ENCODE data around the gene BCAP31. TPM values are rescaled to one million over a fixed set of nuclear protein-coding genes. Genes with fewer than 3 reads are reported as not detected.

Gene BCAP31
- total RNA-seq, 4 donors from 2014 or later: 99.0 to 126 (median 114) TPM

DNA sequence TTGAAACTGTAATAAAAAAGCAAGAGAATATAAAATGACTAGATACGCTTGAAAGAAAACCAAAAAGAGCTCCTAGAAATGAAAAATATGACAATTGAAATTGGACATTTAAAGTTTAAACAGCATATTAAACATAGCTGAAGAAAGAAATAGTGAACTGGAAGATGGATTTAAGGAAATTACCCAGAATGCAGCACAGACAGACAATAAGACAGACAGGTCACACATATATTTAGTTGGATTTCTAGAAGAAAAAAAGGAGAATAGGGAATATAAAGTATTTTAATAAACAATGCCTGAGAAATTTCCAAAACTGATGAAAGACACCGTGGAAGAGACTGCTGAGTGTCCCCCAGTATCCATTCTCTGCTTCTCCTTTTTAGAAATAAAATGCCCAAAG is 70.6 kb downstream of the BCAP31 start:
- H3K4me1 ChIP-seq: no peaks in the 10 kb centered on the region
- no peak overlapping the region for H3K4me3 ChIP-seq
- no peaks in the 10 kb centered on the region for H3K36me3 ChIP-seq
- no peak for DNase-seq (ENCODE audit: low spot score in 2 of 2)
- H3K9me3 ChIP-seq: no peaks in the 10 kb centered on the region
- H3K27ac ChIP-seq: no peak overlapping the region
- TF ChIP-seq EP300 (IDR thresholded peaks at IDR 0.05) (no peak), POLR2A (IDR thresholded peaks at IDR 0.05) (no peak)
- TF ChIP-seq, protein P1, sequence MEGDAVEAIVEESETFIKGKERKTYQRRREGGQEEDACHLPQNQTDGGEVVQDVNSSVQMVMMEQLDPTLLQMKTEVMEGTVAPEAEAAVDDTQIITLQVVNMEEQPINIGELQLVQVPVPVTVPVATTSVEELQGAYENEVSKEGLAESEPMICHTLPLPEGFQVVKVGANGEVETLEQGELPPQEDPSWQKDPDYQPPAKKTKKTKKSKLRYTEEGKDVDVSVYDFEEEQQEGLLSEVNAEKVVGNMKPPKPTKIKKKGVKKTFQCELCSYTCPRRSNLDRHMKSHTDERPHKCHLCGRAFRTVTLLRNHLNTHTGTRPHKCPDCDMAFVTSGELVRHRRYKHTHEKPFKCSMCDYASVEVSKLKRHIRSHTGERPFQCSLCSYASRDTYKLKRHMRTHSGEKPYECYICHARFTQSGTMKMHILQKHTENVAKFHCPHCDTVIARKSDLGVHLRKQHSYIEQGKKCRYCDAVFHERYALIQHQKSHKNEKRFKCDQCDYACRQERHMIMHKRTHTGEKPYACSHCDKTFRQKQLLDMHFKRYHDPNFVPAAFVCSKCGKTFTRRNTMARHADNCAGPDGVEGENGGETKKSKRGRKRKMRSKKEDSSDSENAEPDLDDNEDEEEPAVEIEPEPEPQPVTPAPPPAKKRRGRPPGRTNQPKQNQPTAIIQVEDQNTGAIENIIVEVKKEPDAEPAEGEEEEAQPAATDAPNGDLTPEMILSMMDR (IDR thresholded peaks at IDR 0.05): no peak
- WGBS, 2 donors: 86 to 87% methylated on average over 2 of the region's 2 CpGs
- H3K27me3 ChIP-seq: peaks cover 0 to 20% of the 10 kb centered on the region in 2 donors

DNA sequence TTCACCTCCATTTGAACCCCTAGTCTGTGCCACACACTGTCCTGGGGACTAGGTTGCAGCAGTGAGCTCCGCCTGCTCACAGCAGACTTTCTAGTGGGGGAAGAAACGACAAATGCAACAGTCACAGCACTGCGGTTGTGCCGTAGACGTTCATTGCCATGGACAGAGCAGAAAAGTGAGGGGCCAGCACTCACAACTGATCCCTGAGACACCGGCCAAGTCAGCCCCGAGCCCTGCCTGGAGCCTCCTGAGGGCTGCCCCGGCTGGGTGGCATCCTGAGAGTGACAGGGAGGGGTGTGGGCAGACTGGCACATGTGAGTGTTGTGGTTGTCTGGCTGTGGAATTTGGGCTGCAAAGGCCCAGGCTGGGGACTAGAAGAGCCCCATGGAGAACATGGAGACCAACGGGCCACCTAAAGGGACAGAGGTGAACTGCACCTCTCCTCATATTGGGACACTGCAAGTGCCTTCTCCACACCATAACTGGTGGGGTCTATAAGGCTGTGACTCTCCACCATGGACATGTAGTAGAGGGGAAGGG is 72.6 kb downstream of the BCAP31 start:
- no peak overlapping the region for H3K4me3 ChIP-seq
- no peak for DNase-seq (ENCODE audit: low spot score in 2 of 2)
- no peaks in the 10 kb centered on the region for H3K9me3 ChIP-seq
- TF ChIP-seq POLR2A (IDR thresholded peaks at IDR 0.05) (no peak), EP300 (IDR thresholded peaks at IDR 0.05) (no peak)
- TF ChIP-seq, protein P1 (IDR thresholded peaks at IDR 0.05): no peak
- H3K4me1 ChIP-seq: peaks cover 0 to 13% (median 0%) of the 10 kb centered on the region in 4 donors
- H3K27ac ChIP-seq: no peak overlapping the region
- no peaks in the 10 kb centered on the region for H3K36me3 ChIP-seq
- H3K27me3 ChIP-seq: peaks cover 0 to 33% of the 10 kb centered on the region in 2 donors
- 81 to 100% methylated on average over 1 to 7 of the region's 9 CpGs for WGBS, 2 donors

- H3K9me3 ChIP-seq: no peaks in the 10 kb centered on the region
- TF ChIP-seq POLR2A (IDR thresholded peaks at IDR 0.05) (no peak), EP300 (IDR thresholded peaks at IDR 0.05) (no peak)
- TF ChIP-seq, protein P1 (IDR thresholded peaks at IDR 0.05): no peak
- no peak for DNase-seq (ENCODE audit: low spot score in 2 of 2)
- H3K4me1 ChIP-seq: peaks cover 0 to 13% (median 0%) of the 10 kb centered on the region in 4 donors
- WGBS, 2 donors: 58 to 72% methylated on average over 9 to 13 of the region's 13 CpGs
- peaks cover 0 to 39% of the 10 kb centered on the region in 2 donors for H3K27me3 ChIP-seq
- no peaks in the 10 kb centered on the region for H3K36me3 ChIP-seq
- no peak overlapping the region for H3K27ac ChIP-seq
- H3K4me3 ChIP-seq: no peak overlapping the region
Observed at GRCh38 chrX:153650959-153651358, 73.2 kb downstream of the BCAP31 start.

Small RNAs within 50 kb of the gene (small RNA-seq; reads per million reads assigned to genes)
- gene RN7SL687P: not detected

Other genes starting within 250 kb of the BCAP31 start
- 100 to 1,000 TPM in 1 of 4 donors, 10 to 100 TPM in 3; 25.6 to 103 (median 59.0) TPM for gene BGN, start 229.4 kb downstream of the BCAP31 start, total RNA-seq
- gene ATP2B3, start 206.7 kb downstream of the BCAP31 start, total RNA-seq: not detected
- gene CCNQ, start 125.2 kb downstream of the BCAP31 start, total RNA-seq: 10 to 100 TPM; 26.4 to 36.9 (median 32.2) TPM
- not detected for gene DUSP9, start 77.2 kb downstream of the BCAP31 start, total RNA-seq
- 1 to 10 TPM in 2 of 4 donors, under 1 TPM in 1, not detected in 1; 0.63 to 4.5 (median 3.6) TPM for gene PNCK, start 50.6 kb downstream of the BCAP31 start, total RNA-seq
- 10 to 100 TPM; 14.4 to 26.7 (median 21.9) TPM for gene SLC6A8, start 36.5 kb downstream of the BCAP31 start, total RNA-seq
- gene ABCD1, start 469 bp upstream of the BCAP31 start, total RNA-seq: 10 to 100 TPM; 13.0 to 36.6 (median 15.0) TPM
- 10 to 100 TPM; 45.4 to 77.7 (median 50.3) TPM for gene PLXNB3, start 39.9 kb upstream of the BCAP31 start, total RNA-seq
- gene SRPK3, start 56.7 kb upstream of the BCAP31 start, total RNA-seq: 1 to 10 TPM in 2 of 4 donors, under 1 TPM in 2; 0.87 to 5.1 (median 1.4) TPM
- gene IDH3G, start 70.0 kb upstream of the BCAP31 start, total RNA-seq: 100 to 1,000 TPM in 1 of 4 donors, 10 to 100 TPM in 3; 48.9 to 101 (median 83.2) TPM
- 100 to 1,000 TPM in 3 of 4 donors, 10 to 100 TPM in 1; 93.6 to 156 (median 131) TPM for gene SSR4, start 70.3 kb upstream of the BCAP31 start, total RNA-seq
- 10 to 100 TPM; 19.9 to 24.6 (median 21.2) TPM for gene PDZD4, start 106.2 kb upstream of the BCAP31 start, total RNA-seq
- gene L1CAM, start 161.8 kb upstream of the BCAP31 start, total RNA-seq: 10 to 100 TPM; 23.7 to 53.7 (median 46.3) TPM
- 1 to 10 TPM; 2.1 to 9.3 (median 5.7) TPM for gene AVPR2, start 180.3 kb upstream of the BCAP31 start, total RNA-seq
- 10 to 100 TPM; 23.0 to 90.9 (median 32.7) TPM for gene ARHGAP4, start 201.9 kb upstream of the BCAP31 start, total RNA-seq
- 100 to 1,000 TPM in 1 of 4 donors, 10 to 100 TPM in 3; 48.0 to 152 (median 73.8) TPM for gene NAA10, start 210.7 kb upstream of the BCAP31 start, total RNA-seq
- 10 to 100 TPM; 12.1 to 28.8 (median 17.8) TPM for gene RENBP, start 220.3 kb upstream of the BCAP31 start, total RNA-seq
- 10 to 100 TPM; 42.6 to 52.2 (median 48.9) TPM for gene HCFC1, start 247.4 kb upstream of the BCAP31 start, total RNA-seq
- gene TMEM187, start 248.4 kb upstream of the BCAP31 start, total RNA-seq: 10 to 100 TPM in 2 of 4 donors, 1 to 10 TPM in 2; 4.2 to 16.4 (median 9.6) TPM

All from tibial nerve (tissue), 4 donors.